ENCODE results near the gene PYGB.

Gene PYGB

GRCh38 chr20:25283221-25283951 lies 35.5 kb downstream of the PYGB start:
- no peak for DNase-seq (ENCODE audit: low read depth)

GRCh38 chr20:25284131-25284601 lies 36.3 kb downstream of the PYGB start:
- no peak for DNase-seq (ENCODE audit: low read depth)

- DNase-seq (ENCODE audit: low read depth), result no peak
These were observed 37.3 kb downstream of the PYGB start for GRCh38 chr20:25285091-25285647.

- no peak for DNase-seq (ENCODE audit: low read depth)
These were observed 38.2 kb downstream of the PYGB start for GRCh38 chr20:25285856-25286798.

- DNase-seq (ENCODE audit: low read depth), result no peak
These were observed 39.0 kb downstream of the PYGB start for GRCh38 chr20:25286917-25287316.

- DNase-seq (ENCODE audit: low read depth), result no peak
These were observed 39.9 kb downstream of the PYGB start for GRCh38 chr20:25287631-25288290.

- no peak for DNase-seq (ENCODE audit: low read depth)
These were observed 40.7 kb downstream of the PYGB start for GRCh38 chr20:25288291-25289181.

- no peak for DNase-seq (ENCODE audit: low read depth)
These were observed 42.2 kb downstream of the PYGB start for GRCh38 chr20:25289886-25290597.

GRCh38 chr20:25290646-25291431 lies 43.0 kb downstream of the PYGB start:
- DNase-seq (ENCODE audit: low read depth), result no peak

GRCh38 chr20:25291432-25292133 lies 43.7 kb downstream of the PYGB start:
- DNase-seq (ENCODE audit: low read depth), result no peak

- no peak for DNase-seq (ENCODE audit: low read depth)
These were observed 44.4 kb downstream of the PYGB start for GRCh38 chr20:25292176-25292891.

- DNase-seq (ENCODE audit: low read depth), result no peak
These were observed 45.6 kb downstream of the PYGB start for GRCh38 chr20:25293507-25293906.

- DNase-seq (ENCODE audit: low read depth), result no peak
These were observed 46.1 kb downstream of the PYGB start for GRCh38 chr20:25293910-25294458.

- peak; percentile 28 for DNase-seq (ENCODE audit: low read depth)
These were observed 46.8 kb downstream of the PYGB start for GRCh38 chr20:25294459-25295385.

- DNase-seq (ENCODE audit: low read depth), result no peak
These were observed 47.7 kb downstream of the PYGB start for GRCh38 chr20:25295386-25296093.

All from stimulated activated CD8-positive, alpha-beta memory T cell treated with anti-CD3 and anti-CD28 coated beads, Interleukin-15, amount 100 ng/mL, for 24 hours (primary cell).